Inflammatory macrophage treated with lipopolysaccharide for 4 hours (primary cell): ENCODE measurements around the gene MZT2A.
A peak's percentile ranks its signal among the peaks of the same experiment; 100 is the strongest.
"Not testable (repeated sequence)": the region's sequence is repeated elsewhere in the genome, so short reads cannot be mapped to it uniquely, and the experiment has no call there.

Source experiments
- DNase-seq: peaks from one replicate; pipeline ENCODE4 v3.0.0-alpha.2; 2020

MZT2A gene

DNA sequence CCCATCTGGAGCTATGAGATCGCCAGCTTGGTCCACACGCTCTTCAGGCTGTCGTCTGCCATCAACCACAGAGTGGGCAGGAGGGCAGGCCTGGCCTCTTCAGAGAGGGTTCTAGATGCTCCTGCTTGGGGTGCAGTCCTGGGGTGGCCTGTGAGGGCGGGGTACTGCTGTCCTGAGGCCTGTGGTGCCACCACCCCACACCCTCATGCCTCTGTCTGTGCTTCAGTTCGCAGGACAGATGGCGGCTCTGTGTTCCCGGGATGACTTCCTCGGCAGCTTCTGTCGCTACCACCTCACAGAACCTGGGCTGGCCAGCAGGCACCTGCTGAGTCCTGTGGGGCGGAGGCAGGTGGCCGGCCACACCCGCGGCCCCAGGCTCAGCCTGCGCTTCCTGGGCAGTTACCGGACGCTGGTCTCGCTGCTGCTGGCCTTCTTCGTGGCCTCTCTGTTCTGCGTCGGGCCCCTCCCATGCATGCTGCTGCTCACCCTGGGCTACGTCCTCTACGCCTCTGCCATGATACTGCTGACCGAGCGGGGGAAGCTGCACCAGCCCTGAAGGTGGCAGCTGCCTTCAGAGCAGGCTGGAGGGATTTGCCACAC, 27.8 kb upstream of the MZT2A start:
- DNase-seq: not testable (repeated sequence)

DNA sequence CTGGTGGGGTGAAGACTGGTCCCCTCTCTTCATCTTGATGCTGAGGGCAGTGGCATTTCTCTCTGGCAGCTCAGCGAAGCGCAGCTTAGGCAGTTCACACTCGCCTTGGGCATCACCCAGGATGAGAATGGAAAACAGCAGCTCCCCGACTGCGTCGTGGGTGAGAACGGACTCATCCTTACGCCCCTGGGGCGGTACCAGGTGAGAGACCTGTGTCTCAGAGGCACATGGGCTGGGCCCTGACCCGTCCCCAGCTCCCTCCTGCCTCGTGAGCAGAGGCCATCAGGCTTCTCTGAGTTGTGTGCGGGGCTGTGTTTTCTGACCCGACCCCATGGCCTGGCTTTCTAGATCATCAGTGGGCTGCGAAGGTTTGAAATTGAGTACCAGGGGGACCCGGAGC, 27.3 kb upstream of the MZT2A start:
- DNase-seq: no peak

GRCh38 chr2:131518531-131518930, 26.3 kb upstream of the MZT2A start:
- DNase-seq: not testable (repeated sequence)

DNA sequence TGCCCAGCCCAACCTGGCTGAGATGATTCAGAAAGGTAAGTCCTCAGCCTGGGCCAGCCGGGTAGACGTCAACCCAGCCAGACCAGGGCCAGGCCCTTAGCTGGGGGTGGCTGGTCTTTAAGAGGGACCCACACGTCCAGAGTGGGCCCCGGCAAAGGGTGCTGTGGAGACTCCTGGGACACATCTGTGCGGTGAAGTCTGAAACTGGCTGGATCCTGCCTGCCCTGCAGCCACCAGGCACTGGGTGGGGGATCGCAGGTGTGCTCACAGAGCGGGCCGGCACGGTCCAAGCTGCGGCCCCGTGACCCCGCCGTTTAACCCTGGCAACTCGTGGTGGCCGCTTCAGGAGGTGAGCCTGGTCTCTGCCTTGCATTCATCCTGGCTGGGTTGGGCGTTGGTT, 25.7 kb upstream of the MZT2A start:
- DNase-seq: not testable (repeated sequence)

- no peak for DNase-seq
These were observed 25.1 kb upstream of the MZT2A start for GRCh38 chr2:131517106-131517831.

- DNase-seq: not testable (repeated sequence)
These were observed 24.4 kb upstream of the MZT2A start for GRCh38 chr2:131516621-131517020.

- DNase-seq: no peak
These were observed 23.8 kb upstream of the MZT2A start for GRCh38 chr2:131516011-131516410.

DNA sequence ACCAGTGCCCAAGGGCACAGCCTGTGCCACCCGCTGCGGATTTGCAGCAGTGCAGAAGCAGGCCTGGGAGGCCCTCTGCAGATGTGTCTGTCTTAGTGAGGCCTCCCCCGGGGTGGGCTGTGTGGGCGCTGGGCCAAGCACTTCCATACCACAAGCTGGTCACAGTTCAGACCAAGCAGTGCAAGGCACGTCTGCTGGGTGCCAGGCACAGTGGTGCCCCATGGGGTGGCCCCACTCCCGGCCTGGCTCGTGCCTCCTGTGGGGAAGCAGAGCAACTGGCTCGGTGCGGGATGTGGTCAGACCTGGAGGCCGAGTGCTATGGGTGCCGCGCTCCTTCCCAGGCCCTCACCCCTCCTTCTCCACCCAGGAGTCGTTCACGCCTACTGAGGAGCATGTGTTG, 23.0 kb upstream of the MZT2A start:
- DNase-seq: not testable (repeated sequence)

DNA sequence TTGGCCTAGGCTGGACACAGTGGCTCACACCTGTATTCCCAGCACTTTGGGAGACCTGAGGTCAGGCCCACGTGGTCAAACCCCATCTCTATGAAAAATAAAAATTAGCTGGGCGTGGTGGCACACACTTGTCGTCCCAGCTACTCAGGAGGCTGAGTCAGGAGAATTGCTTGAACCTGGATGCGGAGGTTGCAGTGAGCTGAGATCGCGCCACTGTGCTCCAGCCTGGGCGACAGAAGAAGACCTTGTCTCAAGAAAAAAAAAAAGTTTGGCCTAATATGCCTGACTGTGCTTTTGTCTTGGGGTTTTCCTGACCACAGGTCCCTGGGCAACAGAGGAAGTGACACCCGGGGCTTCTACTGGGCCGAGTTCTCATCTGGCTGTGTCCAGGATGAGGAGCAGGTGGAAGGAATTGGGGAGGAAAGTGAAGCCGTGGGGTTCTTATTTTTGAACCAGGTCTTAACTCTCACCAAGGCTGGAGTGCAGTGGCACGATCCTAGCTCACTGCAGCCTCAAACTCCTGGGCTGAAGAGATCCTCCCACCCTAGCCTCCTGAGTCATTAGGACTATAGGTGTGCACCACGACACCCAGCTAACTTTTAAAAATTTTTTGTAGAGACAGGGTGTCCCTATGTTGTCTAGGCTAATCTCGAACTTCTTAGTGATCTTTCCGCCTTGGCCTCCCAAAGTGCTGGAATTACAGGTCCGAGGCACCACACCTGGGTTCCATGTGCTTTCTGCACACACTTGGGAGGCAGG, 22.4 kb upstream of the MZT2A start:
- not testable (repeated sequence) for DNase-seq

DNA sequence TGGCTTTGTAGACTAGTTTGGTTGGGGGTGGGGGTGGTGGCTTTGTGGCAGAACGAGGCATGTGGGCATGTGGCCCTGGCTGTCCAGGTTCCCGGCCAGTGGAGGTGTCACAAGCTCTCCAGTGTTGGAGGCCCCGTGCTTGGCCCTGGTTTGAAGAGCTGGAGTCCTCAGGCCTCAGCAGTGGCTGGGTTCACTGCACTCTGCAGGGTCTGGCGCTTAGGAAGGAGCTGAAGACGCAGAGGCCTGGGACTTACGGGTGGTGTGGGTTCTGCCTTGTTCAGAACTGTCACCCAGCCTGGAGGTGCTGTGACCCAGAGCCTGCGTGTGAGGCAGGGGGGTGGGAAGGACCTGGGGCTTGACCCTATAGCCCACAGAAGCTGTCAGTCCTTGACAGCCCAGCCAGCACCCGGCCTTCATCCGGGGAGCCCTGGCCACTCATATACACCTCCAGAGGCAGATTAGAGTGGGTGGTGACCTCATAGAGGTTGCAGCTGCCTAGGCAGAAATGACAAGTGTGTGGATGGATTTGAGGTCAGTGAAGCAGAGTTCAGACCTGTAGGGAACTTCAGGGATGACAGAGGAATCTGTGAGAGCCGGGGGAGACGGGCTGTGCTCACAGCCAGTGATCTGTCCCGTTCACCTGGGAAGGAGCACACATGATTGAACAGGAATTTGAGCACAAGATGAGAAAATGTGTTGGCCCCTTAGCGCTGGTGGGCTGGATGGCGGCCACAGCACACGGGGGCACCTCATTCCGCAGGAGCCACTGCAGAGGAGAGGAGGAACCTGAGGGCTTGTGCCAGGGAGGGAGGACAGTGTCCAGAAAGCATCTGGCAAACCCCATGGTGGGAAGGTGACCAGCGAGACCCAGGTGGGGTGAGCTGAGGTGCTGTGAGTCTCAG, 20.0 kb upstream of the MZT2A start:
- not testable (repeated sequence) for DNase-seq

DNA sequence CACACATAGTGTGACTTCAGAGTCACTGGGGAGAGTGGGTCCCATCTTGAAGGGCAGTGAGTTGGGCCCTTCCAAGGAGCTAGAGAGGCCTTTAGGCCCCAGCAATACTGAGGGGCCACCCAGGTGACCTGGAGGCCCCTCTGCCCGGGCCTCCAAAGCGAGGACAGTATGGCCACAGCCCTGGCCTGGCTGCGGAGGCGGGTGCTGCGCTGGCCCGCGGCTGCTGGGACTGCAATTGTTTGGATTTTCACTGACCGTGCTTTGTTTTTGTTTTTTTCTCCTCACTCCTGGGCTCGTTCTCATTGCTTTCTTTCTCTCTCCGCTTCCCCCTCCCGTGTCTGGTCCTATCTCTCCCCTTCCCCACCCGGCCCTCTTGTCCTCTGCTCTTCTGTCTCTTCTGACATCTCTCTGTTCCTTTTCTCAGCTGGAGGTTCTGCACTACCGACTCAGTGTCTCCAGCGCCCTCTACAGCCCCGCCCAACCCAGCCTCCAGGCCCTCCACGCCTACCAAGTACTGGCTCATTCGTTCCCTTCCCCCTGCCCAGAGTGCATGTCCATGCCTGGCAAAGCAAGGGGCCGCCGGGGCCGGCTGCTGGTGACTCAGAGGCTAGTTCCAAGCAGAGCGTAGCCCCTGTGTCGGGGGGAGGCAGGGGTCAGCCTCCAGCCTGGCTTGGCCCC, 19.2 kb upstream of the MZT2A start:
- DNase-seq: not testable (repeated sequence)

- DNase-seq: no peak
These were observed 17.4 kb upstream of the MZT2A start for GRCh38 chr2:131509615-131510014.

DNA sequence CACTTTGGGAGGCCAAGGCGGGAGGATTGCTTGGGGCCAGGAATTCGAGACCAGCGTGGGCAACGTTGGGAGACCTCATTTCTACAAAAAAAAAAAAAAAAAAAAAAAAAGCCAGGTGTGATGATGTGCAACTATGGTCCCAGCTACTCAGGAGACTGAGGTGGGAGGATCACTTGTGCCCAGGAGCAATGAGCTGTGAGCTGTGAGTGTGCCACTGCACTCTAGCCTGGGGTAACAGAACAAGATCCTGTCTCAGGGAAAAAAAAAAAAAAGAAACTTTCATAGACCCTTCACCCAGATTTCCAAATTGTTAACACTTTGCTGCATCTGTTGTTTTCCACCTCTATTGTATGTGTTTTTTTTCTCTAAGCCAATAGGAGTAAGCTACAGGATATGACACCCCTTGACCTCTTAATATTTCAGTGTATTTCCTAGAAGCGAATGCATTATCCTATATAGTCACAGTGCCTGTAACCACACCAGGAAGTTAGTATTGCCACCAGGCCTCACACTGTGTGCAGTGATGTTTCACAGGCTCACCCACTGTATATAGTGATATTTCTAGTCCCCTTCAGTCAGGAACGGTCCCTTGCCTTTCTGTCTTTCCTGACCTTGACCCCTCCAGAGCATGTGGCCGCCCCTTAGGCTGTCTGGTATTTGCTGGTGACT, 12.0 kb upstream of the MZT2A start:
- DNase-seq: not testable (repeated sequence)

GRCh38 chr2:131503587-131503986, 11.4 kb upstream of the MZT2A start:
- DNase-seq: not testable (repeated sequence)

DNA sequence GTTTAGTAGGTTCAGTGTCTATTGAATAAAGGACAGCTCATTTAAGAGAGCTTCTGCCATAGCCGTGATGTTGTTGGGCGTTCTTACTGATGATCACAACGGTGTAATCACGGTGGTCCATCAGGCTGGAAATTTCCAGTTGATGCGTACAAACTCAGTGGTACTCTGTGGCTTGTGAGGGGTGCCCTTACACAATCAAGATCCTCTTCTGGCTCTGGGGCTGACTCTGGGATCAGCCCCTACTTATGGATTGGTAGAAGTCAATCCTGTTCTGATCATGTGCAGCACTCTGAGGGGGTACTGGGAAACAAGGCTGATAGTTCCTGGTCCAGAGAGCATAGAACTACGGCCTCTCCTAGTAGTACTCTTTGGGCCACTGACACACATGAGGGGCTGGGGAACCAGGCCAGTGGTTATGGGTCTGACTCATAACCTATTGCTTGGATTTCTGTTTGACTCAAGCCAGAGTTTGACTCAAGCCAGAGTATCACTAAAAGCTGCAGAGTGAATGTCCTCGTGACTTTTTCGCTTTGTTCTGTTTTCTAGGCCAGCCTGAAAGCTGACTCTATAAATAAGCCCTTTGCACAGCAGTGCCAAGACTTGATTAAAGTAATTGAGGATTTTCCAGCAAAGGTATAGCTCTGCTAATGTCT, 6.2 kb upstream of the MZT2A start:
- peak; percentile 2 for DNase-seq

DNA sequence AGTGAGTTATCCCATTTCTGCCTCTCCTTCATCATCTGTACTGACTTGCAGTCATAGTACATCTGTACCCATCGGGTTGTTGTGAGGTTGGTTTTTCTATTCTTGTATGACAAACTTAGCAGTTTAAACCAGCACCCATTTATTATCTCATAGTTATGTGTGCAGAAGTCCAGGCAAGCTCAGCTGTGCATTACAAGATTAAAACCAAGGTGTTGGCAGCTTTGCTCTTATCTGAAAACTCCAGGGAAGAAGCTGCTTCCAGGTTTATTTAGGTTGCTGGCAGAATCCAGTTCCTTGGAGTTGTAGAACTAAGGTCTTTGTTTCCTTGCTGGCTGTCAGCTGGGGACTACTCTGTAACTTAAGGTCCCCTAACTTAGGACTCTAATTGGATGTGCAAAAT, 3.3 kb upstream of the MZT2A start:
- not testable (repeated sequence) for DNase-seq

DNA sequence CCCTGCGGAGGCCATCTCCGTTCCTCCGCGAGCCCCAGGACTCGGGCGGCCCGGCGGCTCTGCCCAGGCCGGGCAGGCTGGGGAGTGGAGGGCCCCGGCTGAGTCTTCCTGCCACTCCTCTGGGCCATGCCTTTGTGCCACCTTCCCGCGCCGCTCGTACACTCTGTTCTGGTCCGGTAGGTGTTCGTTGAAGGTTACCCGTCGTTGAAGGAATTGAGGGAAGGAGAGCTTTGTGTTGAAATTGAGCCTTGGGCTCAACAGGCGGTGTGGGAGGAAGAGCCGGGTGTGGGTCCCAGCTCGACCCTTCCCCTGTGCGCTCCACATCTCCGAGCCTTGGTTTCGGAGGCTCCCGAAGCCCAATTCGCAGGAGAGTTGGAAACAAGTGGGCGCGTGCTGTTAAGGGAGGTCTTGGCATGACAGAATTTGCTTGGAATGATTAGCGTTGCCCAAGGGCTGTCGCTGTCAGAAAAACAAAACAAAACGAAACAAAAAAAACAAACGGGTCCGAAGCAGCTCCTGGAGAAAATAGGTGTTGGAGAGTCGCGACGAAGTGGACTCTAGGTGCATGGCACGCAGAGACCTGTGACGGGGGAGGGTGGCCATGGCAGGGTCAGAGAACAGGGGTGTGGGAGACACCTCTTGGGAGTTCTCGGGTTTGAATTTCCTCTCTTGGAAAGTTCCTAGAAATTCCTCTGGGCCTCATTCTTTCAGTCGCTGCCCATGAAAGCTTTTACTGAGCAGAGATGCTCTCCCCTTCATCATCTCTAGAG, 1.2 kb upstream of the MZT2A start:
- DNase-seq: no peak

- peak; percentile 92 for DNase-seq
These were observed 411 bp upstream of the MZT2A start for GRCh38 chr2:131492418-131493198.

- DNase-seq: not testable (repeated sequence)
These were observed 744 bp downstream of the MZT2A start for GRCh38 chr2:131491469-131491836.
